Peyer's patch (tissue), 4 donors: Measurements from ENCODE around the gene RPGRIP1L. TPM values are rescaled to one million over a fixed set of nuclear protein-coding genes. Genes with fewer than 3 reads are reported as not detected.
"Not testable (repeated sequence)": the region's sequence is repeated elsewhere in the genome, so short reads cannot be mapped to it uniquely, and the experiment has no call there.

Source experiments
- DNase-seq, 3 donors: peaks; one replicate each; pipeline ENCODE4 v3.0.0-alpha.2; 2017 to 2019
- H3K27ac ChIP-seq, 4 donors: fragments of 200-600 bp; sonication (generic); one replicate each; pipeline ENCODE4 v1.5.1; 2016 to 2019
- H3K27me3 ChIP-seq, 2 donors: fragments of 200-600 bp; sonication (generic); one replicate each; pipeline ENCODE4 v1.5.1; 2019
- H3K36me3 ChIP-seq, 3 donors: fragments of 200-600 bp; sonication (generic); one replicate each; pipeline ENCODE4 v1.5.1; 2016 to 2019
- H3K4me1 ChIP-seq, 4 donors: fragments of 200-600 bp; sonication (generic); one replicate each; pipeline ENCODE4 v1.5.1; 2016 to 2019
- H3K4me3 ChIP-seq, 4 donors: fragments of 200-600 bp; sonication (generic); 1 replicate in 3 of 4; 2 replicates in 1 of 4; pipeline ENCODE4 v1.5.1; 2016 to 2019; ENCODE audit warnings: mild to moderate bottlenecking in 1 of 4
- H3K9me3 ChIP-seq, 4 donors: fragments of 200-600 bp; sonication (generic); one replicate each; pipeline ENCODE4 v1.5.1; 2016 to 2019; ENCODE audit warnings: mild to moderate bottlenecking in 1 of 4
- POLR2A ChIP-seq, 2 donors: fragments of 450-650 bp; IDR thresholded peaks; one replicate each; pipeline ENCODE4 v1.5.1; 2017; ENCODE audit warnings: antibody characterized with exemption in 2 of 2, mild to moderate bottlenecking in 2 of 2, moderate library complexity in 2 of 2
- total RNA-seq, 4 donors: library from RNA; depleted of rRNA; stranded (reverse); fragments of >200 nt; gene quantifications; one replicate each; pipeline ENCODE4 v1.1.0, GENCODE V29; 2016
- TF ChIP-seq, protein P1 (sequence below), 6 experiments: fragments of 450-650 bp in 4 of 6; fragments of 200-600 bp in 2 of 6; sonication (generic) in 1 of 6; IDR thresholded peaks; one replicate each; pipeline ENCODE4 v1.5.1; 2017 to 2019; ENCODE audit warnings: antibody characterized with exemption in 6 of 6, mild to moderate bottlenecking in 3 of 6, moderate library complexity in 1 of 6

The RPGRIP1L gene
- total RNA-seq, 4 donors from 2014 or later: 1.1 to 9.1 (median 3.3) TPM

- Histone ChIP-seq H3K27me3 (no peaks in the 10 kb centered on the region), H3K4me3 (no peak overlapping the region), H3K36me3 (no peaks in the 10 kb centered on the region), H3K4me1 (no peaks in the 10 kb centered on the region), H3K27ac (no peak overlapping the region), H3K9me3 (no peaks in the 10 kb centered on the region)
- DNase-seq: no peak
- no peak for TF ChIP-seq POLR2A (IDR thresholded peaks at IDR 0.05)
- TF ChIP-seq, protein P1, sequence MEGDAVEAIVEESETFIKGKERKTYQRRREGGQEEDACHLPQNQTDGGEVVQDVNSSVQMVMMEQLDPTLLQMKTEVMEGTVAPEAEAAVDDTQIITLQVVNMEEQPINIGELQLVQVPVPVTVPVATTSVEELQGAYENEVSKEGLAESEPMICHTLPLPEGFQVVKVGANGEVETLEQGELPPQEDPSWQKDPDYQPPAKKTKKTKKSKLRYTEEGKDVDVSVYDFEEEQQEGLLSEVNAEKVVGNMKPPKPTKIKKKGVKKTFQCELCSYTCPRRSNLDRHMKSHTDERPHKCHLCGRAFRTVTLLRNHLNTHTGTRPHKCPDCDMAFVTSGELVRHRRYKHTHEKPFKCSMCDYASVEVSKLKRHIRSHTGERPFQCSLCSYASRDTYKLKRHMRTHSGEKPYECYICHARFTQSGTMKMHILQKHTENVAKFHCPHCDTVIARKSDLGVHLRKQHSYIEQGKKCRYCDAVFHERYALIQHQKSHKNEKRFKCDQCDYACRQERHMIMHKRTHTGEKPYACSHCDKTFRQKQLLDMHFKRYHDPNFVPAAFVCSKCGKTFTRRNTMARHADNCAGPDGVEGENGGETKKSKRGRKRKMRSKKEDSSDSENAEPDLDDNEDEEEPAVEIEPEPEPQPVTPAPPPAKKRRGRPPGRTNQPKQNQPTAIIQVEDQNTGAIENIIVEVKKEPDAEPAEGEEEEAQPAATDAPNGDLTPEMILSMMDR (IDR thresholded peaks at IDR 0.05): no peak
Observed at GRCh38 chr16:53695070-53695469, 8.6 kb downstream of the RPGRIP1L start.

DNA sequence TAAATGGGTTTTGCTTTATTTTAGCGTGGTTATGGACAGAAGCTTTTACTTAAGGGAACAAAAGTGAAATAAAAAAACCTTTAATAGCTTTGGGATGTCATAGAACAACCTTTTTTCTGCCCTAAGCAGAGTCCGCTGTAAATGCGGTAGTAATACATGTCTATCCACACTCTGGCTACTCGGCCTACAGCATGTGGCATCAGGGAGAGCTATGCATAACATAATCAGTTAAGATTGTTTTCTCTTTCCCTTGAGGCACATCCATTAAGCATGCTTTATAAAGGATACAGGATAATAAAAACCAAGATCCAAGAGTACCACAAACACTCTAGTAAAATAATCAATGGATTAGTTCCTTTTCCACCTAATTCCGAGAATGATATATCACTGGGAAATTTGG, 10.3 kb downstream of the RPGRIP1L start:
- no peaks in the 10 kb centered on the region for H3K4me1 ChIP-seq
- H3K4me3 ChIP-seq: no peak overlapping the region
- no peaks in the 10 kb centered on the region for H3K36me3 ChIP-seq
- DNase-seq: no peak
- H3K27ac ChIP-seq: no peak overlapping the region
- TF ChIP-seq, protein P1 (IDR thresholded peaks at IDR 0.05): no peak
- TF ChIP-seq POLR2A (IDR thresholded peaks at IDR 0.05): no peak
- H3K27me3 ChIP-seq: no peaks in the 10 kb centered on the region
- no peaks in the 10 kb centered on the region for H3K9me3 ChIP-seq

- no peak for DNase-seq
- Histone ChIP-seq H3K36me3 (no peaks in the 10 kb centered on the region), H3K9me3 (no peaks in the 10 kb centered on the region), H3K4me3 (no peak overlapping the region), H3K4me1 (no peaks in the 10 kb centered on the region), H3K27me3 (no peaks in the 10 kb centered on the region), H3K27ac (no peak overlapping the region)
- no peak for TF ChIP-seq POLR2A (IDR thresholded peaks at IDR 0.05)
Observed at GRCh38 chr16:53692146-53692545, 11.5 kb downstream of the RPGRIP1L start.

DNA sequence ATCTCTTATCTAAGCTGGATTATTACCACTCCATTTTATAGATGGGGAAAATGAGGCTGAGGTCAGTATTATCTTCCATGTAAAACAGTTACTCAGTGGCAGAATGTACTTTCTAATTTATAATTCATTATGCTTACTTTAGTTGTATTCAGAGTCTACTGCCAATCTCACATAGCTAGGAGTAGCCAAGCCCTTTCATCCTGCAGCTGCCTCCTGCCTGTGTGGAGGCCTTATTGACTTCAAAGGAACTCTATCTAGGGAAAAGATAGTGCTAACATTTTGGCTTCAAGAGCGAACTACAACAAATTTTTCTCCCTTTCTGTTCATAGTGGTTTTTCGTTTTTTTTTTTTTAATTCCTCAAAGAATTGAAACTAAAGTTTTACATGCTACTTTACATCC, 12.9 kb downstream of the RPGRIP1L start:
- H3K9me3 ChIP-seq: no peaks in the 10 kb centered on the region
- no peak overlapping the region for H3K27ac ChIP-seq
- no peaks in the 10 kb centered on the region for H3K36me3 ChIP-seq
- H3K27me3 ChIP-seq: no peaks in the 10 kb centered on the region
- H3K4me3 ChIP-seq: no peak overlapping the region
- no peak for DNase-seq
- H3K4me1 ChIP-seq: no peaks in the 10 kb centered on the region
- TF ChIP-seq, protein P1 (IDR thresholded peaks at IDR 0.05): no peak
- TF ChIP-seq POLR2A (IDR thresholded peaks at IDR 0.05): no peak

DNA sequence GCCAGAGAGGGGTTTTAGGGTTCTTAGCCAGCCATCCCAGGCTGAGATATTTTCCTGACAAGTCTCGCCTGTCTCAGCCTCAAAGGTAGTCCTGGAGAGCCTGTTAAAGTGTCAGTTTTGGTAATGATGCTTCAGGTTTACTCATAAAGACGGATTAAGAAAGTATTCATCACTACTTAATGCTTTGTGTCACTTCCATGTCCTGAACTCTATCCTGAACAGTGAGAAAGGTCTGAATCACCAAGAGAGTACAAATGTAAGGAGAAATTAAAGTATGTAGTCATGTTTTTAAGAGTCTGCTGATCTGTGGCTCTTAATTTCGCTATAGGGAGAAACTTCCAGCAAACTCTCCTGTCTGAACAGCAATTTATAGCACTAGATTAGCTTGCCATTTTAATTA, 14.0 kb downstream of the RPGRIP1L start:
- Histone ChIP-seq H3K9me3 (no peaks in the 10 kb centered on the region), H3K36me3 (no peaks in the 10 kb centered on the region), H3K4me3 (no peak overlapping the region), H3K27me3 (no peaks in the 10 kb centered on the region), H3K27ac (no peak overlapping the region), H3K4me1 (no peaks in the 10 kb centered on the region)
- TF ChIP-seq, protein P1 (IDR thresholded peaks at IDR 0.05): no peak
- TF ChIP-seq POLR2A (IDR thresholded peaks at IDR 0.05): no peak
- no peak for DNase-seq

GRCh38 chr16:53686710-53687109, 16.9 kb downstream of the RPGRIP1L start:
- DNase-seq: no peak
- Histone ChIP-seq H3K4me1 (no peaks in the 10 kb centered on the region), H3K27ac (no peak overlapping the region), H3K4me3 (no peak overlapping the region), H3K27me3 (no peaks in the 10 kb centered on the region), H3K36me3 (no peaks in the 10 kb centered on the region), H3K9me3 (no peaks in the 10 kb centered on the region)
- no peak for TF ChIP-seq POLR2A (IDR thresholded peaks at IDR 0.05)
- TF ChIP-seq, protein P1 (IDR thresholded peaks at IDR 0.05): no peak

GRCh38 chr16:53685334-53685733, 18.3 kb downstream of the RPGRIP1L start:
- DNase-seq, H3K36me3 ChIP-seq, H3K4me3 ChIP-seq, H3K27ac ChIP-seq, H3K4me1 ChIP-seq, H3K27me3 ChIP-seq, H3K9me3 ChIP-seq: not testable (repeated sequence)
